Activated CD8-positive, alpha-beta memory T cell treated with anti-CD3 and anti-CD28 coated beads for 1 hour (primary cell): ENCODE data around the gene DDA1.
"Not testable (repeated sequence)": the region's sequence is repeated elsewhere in the genome, so short reads cannot be mapped to it uniquely, and the experiment has no call there.

Source experiments
- DNase-seq, 2 donors: peaks; one replicate each; pipeline ENCODE4 v3.0.0-alpha.2; 2020; ENCODE audit warnings: low read depth in 1 of 2; ENCODE audit errors: extremely low read depth in 1 of 2

DDA1 gene

DNA sequence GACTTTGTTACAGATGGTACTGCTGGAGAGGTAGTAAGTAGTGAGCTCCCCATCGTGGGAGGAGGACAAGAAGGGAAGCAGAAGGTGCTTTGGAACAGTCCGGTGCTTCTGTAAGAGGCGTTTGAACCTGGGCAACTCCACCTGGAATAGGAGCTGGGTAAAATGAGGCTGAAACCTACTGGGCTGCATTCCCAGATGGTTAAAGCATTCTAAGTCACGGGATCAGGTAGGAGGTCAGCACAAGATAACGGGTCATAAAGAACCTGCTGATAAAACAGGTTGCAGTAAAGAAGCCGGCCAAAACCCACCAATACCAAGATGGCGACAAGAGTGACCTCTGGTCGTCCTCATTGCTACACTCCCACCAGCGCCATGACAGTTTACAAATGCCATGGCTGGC is 22.6 kb upstream of the DDA1 start:
- DNase-seq, result no peak

DNA sequence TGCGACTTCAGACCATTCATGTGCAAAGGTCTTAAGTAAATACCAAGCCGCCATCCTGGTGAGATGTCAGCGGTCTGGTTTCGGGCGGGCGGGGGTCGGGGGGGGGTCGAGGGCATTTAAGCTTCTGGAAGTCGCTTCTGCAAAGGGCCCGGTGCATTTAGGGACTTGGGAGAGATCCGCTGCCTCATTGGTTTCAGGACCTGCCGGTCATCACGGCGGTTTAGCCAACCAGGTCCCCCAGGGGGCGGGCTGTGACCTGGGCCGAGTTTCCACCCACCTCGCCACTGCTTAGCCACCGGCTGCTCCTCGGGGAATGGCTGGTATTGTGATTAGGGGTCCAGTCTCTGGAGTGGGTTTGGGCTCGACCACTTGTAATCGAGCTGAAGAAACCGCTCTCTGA is 19.9 kb upstream of the DDA1 start:
- DNase-seq, result no peak

DNA sequence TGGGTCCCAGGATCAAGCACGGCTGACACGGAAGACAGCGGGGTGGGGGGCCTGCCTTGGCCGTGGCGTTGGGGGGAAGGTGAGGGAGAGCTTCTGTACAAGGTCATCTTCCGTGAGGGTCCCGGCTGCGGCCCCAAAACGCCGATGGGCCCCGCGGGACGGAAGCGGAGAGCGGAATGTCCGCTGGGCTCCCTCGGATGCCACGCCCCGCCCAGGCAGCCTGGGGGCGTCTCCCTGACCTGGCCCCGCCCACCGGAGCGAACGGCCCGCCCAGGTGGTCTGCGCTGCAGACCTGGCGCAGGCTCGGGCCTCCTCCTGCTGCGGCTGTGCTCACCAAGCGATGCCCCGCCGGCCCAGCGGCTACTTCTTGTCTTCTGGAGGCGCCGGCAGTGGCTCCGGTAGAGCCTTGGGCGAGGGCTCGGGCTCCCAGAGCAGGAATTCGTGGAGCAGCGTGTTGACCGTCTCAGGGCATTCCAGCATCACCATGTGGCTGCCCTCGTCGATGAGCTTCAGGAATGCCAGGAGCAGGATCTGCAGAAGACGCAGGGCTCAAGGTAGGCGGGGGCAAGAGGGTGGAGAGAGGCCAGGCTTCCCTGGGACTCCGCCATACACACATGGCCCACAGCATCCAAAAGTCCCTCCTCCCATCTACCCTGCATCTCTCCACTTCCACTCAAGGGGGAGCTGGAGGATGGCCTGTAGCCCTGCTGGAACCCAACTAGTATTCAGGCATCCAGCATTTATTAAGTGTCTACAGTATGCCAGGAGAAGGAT is 16.9 kb upstream of the DDA1 start:
- peak; percentile 31 to 67 for DNase-seq

- DNase-seq, result no peak
Observed at GRCh38 chr19:17293605-17294004, 15.8 kb upstream of the DDA1 start.

DNA sequence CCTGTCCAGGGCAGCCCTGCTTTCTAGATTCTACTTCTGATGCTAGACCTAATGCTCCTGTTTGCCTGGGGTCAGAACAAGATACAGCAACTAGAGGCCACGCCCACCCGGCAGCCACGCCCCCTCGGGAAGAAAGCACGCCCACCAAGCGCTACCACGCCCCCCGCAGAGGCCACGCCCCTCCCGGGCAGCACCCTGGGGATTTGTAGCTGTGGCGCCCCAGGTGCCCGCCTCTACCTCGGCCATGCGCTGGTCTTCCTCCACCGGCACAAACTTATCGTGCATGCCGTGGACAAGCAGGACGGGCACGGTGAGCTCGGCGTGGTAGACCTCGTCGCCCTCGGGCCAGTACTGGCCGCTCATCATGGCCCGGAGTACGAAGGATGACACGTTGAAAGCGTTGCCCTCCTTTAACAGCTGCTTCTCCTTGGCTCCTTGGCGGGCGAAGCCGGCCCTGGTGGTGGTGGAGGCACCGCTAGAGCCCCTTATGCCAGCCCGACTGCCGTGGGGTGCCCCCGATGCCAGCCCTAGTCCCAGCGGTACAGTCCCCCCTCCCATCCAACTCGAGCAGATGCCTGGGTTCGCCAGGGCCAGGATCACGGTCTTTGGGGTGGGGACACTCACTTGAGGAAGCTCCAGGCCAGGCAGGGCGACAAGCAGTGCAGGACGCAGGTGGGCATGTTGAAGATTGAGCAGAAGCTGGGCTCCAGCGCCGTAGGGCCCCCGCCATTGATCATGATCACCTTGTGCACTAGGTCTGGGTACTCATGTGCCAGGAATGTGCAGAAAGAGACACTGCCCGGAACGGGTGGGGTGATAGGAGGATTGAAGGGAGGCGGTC is 15.1 kb upstream of the DDA1 start:
- DNase-seq, result no peak

DNA sequence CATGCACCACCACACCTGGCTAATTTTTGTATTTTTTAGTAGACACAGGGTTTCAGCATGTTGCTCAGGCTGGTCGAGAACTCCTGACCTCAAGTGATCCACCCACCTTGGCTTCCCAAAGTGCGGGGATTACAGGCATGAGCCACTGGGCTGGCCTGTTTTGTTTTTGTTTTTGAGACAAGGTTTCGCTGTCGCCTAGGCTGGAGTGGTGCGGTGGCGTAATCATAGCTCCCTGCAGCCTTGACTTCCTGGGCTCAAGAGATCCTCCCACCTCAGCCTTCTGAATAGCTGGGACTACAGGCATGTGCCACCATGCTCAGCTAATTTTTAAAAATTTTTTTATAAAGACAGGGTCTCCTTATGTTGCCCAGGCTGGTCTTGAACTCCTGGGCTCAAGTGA is 13.8 kb upstream of the DDA1 start:
- not testable (repeated sequence) for DNase-seq

- no peak for DNase-seq
Observed at GRCh38 chr19:17296273-17296672, 13.1 kb upstream of the DDA1 start.

- DNase-seq, result no peak
Observed at GRCh38 chr19:17296976-17297375, 12.4 kb upstream of the DDA1 start.

GRCh38 chr19:17300992-17301619 is 8.3 kb upstream of the DDA1 start:
- DNase-seq, result no peak

GRCh38 chr19:17302391-17303166 is 6.8 kb upstream of the DDA1 start:
- DNase-seq, result no peak

- peak; percentile 82 to 88 for DNase-seq
Observed at GRCh38 chr19:17303167-17303939, 6.0 kb upstream of the DDA1 start, which contains the start of gene ABHD8. Gene ABHD8, minus strand, starts transcription at chr19:17303425. Its CDS starts 1,809 bp downstream, at chr19:17301616.

GRCh38 chr19:17303940-17304267 is 5.5 kb upstream of the DDA1 start:
- no peak for DNase-seq

DNA sequence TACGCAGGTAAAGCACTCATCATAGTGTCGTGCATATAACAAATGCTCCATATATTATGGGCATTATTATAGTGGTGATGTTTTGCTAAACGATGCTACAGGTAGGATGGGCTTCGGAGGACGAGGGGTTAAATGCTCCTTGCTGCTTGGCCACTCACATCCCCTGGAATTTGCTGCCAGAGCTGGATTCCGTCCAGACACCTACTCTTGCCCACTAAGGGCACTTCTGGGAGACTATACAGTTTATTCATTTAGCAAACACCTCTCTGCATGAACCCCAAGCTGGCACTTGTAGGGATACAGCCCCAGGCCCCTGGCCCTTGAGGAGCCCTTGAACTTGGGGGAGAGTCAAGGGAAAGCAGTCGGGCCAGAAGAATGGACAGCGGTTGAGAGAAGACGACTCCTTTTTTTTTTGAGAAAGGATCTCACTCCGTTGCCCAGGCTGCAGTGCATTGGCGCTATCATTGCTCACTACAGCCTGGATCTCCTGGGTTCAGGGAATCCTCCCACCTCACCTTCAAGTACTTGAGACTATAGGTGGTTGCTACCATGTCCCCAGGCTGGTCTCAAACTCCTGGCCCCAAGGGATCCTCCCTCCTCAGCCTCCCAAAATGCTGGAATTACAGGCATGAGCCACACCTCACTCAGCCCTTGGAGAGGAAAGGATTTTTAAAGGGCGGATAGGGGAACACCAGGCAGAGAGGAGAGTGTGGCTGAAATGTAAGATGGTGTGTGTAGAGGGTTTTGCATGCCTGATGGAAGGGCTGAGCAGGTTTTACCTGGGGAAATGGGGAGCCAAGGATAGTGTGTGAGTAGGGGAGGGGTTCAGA is 4.8 kb upstream of the DDA1 start:
- no peak for DNase-seq

GRCh38 chr19:17305216-17305516 is 4.2 kb upstream of the DDA1 start:
- DNase-seq, result no peak

GRCh38 chr19:17305517-17306284 is 3.7 kb upstream of the DDA1 start, which contains the start of gene MRPL34:
Gene MRPL34, plus strand, starts transcription at chr19:17305872. Its CDS starts 21 bp downstream, at chr19:17305893.
- peak; percentile 84 to 86 for DNase-seq

- no peak for DNase-seq
Observed at GRCh38 chr19:17306285-17306714, 3.1 kb upstream of the DDA1 start.

GRCh38 chr19:17307876-17308377 is 1.4 kb upstream of the DDA1 start:
- no peak for DNase-seq

- DNase-seq, result no peak
Observed at GRCh38 chr19:17309965-17310461, 650 bp downstream of the DDA1 start.
